GM19239 (cell line): ENCODE measurements around the gene FGF23.
"Not testable (repeated sequence)": the region's sequence is repeated elsewhere in the genome, so short reads cannot be mapped to it uniquely, and the experiment has no call there.

Experiments used
- DNase-seq: peaks from one replicate; pipeline ENCODE4 v3.0.0; 2011; ENCODE audit warnings: low spot score; ENCODE audit not compliant: insufficient read length
- FAIRE-seq: peaks from 2 replicates; lab custom pipeline; 2011; peaks lifted over from hg19 to GRCh38; lab: Jason Lieb, UNC

The FGF23 gene

GRCh38 chr12:4379405-4379804 is at the start of gene FGF23:
Gene FGF23 (minus strand): TSS chr12:4379712. CDS start chr12:4379582, 130 bp downstream.
- no peak for DNase-seq
- no peak for FAIRE-seq

DNA sequence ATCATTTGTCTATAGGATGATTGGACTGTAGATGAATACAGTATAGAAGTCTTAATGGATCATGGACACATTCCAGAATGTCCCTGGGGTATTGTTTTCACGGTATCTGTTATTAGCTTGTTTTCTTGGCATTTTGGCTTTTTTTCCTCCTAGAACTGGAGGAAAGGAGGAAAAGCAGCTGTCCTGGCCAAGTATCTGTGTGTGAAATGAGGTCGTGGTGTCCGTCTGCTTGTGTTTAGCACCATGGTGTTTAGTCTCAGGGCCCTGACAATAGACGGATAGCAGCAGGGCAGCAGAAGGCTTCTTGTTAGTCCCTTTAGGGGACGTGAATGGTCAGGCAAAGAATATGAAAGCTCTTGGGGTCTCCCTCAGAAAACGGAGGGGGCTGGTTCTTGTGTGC is 44.9 kb upstream of the FGF23 start:
- DNase-seq: no peak
- no peak for FAIRE-seq

DNA sequence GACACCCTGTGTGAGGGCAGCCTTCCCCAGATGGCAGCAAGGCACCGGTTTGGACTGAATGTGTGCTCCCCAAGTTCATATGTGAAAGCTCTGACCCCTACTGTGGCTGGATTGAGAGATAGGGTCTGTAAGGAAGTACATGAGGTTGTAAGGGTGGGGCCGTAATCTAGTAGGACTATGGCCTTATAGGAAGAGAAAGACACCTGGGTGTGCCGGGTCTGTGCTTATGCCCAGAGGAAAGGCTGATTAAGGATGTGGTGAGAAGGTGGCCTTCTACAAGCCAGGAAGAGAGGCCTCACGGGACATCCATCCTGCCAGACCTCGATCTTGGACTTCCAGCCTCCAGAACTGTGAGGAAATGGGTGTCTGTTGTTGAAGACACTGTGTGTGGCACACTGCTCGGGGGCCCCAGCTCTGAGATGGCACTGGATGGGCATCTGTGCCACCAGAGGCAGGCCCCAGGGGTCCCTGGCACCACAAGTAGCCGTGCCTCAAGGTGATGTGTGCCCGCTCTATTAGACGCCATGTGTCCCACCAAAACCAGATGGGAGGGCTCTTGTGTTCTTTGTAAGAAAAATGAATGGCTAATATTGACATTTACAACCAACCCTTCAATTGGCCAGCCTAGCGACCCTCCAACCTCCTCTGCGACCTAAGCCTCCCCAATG is 44.1 kb upstream of the FGF23 start:
- DNase-seq (no peak), FAIRE-seq (no peak)

GRCh38 chr12:4422985-4423384 is 43.5 kb upstream of the FGF23 start:
- no peak for FAIRE-seq
- DNase-seq: no peak

DNA sequence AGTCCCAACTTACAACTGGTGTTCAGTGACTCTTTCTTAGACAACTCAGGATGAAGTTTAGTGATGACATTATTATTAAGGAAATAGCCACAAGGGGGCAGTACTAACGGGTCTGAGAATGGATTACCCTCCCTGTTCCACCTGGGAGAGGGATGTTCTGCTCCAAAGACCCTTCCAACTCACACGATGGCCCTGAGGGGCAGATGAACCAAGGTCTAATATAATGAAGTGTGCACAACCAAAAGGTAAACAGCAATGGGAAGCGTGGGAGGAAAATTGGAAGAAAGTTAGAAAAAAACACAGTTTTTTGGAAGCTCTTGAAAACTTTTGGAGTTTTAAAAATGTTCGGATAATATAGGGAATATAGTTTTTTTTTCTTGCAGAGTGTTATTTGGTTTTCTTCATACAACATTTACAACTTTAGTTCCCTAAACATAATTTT is 42.1 kb upstream of the FGF23 start:
- FAIRE-seq: peak; percentile 97
- peak; percentile 61 for DNase-seq

DNA sequence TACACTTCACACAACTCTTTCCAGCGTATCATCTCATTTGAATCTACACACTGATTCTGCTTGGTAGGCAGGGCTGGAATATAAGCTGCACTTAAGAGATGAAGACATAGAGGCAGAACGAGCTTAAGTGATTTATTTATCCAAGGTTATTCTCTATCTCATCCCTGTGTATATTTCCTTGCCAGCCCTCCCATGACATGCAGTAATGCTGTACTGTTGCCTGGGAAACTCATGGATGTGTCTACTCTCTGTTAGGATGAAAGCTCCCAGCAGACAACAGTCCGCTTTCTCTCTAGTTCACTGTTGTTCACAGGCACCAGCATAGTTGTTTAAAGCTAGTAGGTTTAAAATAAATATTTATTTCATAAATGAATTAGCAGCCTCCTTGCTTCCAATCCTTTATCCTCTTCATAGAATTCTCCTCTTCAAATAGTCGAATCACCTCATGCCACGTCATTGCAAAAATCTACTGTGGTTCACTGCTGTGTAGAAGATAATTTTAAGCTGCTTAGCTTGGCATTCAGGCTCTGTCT is 40.7 kb upstream of the FGF23 start:
- FAIRE-seq: no peak
- no peak for DNase-seq

DNA sequence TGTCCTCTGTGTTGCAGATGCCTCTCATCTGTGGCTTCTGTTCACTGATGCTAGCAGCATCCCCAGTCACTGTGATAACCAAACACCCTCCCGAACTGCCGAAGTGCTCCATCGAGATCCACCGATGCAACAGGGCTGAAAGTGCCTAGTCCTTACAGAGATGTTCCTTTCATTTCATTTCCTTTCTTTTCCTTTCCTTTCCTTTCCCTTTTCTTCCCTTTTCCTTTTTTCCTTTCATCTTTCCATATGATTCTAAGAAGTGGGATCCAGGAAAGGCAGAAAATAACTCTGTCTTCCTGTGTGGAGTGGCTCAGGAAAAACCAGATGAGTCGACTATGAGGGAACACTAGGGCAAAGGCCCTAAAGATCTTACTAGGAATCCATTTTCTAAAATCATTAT is 39.4 kb upstream of the FGF23 start:
- DNase-seq (no peak), FAIRE-seq (no peak)

DNA sequence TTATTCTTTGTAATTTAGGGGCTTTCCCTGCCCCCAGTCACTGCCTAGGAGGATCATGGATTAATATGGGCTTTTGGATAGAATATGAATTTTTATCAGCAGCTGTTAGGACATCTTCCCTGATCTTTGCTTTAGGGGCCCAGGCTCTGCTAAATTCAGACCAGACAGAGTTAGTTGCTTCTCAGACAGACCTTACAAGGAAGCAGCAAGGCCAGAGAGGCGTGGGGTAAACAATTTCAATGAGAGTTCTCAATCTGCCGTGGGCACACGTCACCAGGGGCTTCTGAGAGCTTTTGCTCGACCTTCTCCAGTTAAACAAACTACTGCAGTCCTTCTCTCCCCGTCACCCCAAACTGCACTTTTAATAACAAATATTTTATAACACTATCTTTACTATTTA is 38.4 kb upstream of the FGF23 start:
- FAIRE-seq: no peak
- DNase-seq: no peak

DNA sequence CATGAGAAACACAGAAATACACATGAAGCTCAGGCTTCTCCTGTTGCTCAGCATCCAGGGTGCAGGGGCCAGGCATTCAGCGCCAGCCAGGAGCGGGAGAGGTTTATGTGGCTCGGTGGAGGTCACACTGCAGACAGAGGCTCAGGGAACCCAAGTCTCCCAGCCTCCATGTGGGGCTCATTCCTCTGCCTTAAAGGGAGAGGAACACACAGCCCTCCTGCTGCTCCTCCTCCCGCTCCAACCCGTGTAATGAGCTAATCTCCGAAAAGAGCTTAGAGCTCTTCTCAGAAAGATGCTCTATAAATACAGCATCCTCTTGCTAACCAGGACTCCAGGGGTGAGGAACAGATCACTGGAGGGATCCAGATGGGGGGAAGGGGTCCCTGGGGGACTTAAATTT is 37.9 kb upstream of the FGF23 start:
- DNase-seq (no peak), FAIRE-seq (no peak)

GRCh38 chr12:4416276-4416675 is 36.8 kb upstream of the FGF23 start:
- DNase-seq (no peak), FAIRE-seq (no peak)

DNA sequence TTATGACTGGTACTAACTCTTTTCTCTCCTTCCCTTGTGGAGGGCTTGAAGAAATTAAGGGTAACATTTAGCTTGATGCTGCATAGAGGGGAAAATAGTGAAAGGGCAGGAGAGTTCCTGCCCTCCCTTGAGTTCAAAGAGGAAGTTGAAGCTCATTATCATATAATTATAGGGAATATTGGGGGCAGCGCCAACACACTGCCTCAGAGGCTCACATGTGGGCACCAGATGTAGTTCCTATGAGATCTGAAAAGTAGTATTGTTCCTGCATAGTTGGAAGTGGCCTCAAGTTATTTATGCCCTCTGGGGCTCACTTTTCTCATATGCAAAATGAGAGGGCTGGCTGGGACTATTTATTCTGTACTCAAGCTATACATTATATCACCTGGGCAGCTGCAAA is 33.0 kb upstream of the FGF23 start:
- no peak for DNase-seq

DNA sequence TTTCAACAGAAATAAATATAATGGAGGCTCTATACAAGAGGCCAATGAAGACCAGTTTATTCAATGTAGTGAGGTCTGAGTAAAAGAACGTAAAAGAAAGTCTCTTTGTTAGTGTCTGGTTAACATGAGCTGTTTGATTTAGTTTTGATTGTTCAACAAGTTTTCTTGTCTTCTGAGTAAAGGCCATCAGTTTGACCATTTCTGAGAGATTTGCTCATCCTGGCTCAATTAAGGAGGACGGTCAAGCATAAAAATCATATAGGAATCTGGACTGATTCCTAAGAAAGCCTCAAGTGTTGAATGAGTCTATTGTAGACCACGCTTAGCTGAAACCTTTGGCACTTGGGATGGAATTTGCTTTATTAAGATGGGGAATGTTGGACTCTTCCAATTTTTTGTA is 32.5 kb upstream of the FGF23 start:
- no peak for FAIRE-seq
- DNase-seq: no peak

More for the DNA sequence above, 33.0 kb upstream of the FGF23 start:
- no peak for FAIRE-seq

DNA sequence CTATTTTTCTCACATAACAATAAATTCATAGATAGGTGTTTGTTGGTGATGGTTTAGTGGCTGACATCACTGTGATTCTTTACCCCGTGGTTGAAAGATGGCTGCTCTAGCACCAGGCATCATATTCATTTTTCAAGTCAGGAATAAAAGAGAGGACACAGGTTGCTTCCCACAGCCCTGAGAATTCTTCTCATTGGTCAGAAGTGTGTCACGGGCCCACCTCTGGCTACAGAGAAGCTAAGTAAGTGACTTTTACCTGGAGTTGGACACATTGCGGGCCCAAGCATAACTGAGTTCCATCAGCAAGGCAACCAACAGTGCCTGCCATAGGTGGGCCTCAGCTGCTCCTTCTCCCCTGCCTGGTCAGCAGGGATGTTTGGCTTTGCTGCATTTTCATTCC is 27.6 kb upstream of the FGF23 start:
- FAIRE-seq (no peak), DNase-seq (no peak)

GRCh38 chr12:4404877-4405637 is 25.5 kb upstream of the FGF23 start:
- DNase-seq, FAIRE-seq: not testable (repeated sequence)

- FAIRE-seq: no peak
Observed at GRCh38 chr12:4402996-4403395, 23.5 kb upstream of the FGF23 start.

DNA sequence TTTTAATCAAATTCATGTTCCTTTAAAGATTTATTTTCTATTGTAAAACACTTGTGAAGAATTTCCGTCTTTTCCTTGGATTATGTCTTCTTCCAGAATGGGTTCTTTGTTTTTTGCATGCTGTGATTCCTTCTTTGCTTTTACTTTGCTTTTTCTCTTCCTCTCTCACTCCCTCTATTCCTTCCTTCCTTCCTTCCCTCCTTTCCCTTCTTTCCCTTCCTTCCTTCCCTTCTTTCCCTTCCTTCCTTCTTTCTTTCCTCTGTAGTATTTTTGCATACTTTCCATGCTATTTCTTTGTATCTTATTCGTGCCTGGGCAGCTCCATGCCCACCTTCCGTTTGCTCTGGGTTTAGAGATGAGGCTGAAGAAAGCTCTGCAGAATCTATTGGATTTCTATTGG is 21.6 kb upstream of the FGF23 start:
- no peak for DNase-seq
- no peak for FAIRE-seq

More at GRCh38 chr12:4402996-4403395, 23.5 kb upstream of the FGF23 start:
- DNase-seq: no peak

GRCh38 chr12:4395818-4396217 is 16.3 kb upstream of the FGF23 start:
- DNase-seq (no peak), FAIRE-seq (no peak)

- DNase-seq (no peak), FAIRE-seq (no peak)
Observed at GRCh38 chr12:4393211-4393610, 13.7 kb upstream of the FGF23 start.

- FAIRE-seq: no peak
Observed at GRCh38 chr12:4392223-4392742, 12.8 kb upstream of the FGF23 start.

GRCh38 chr12:4388662-4389061 is 9.2 kb upstream of the FGF23 start:
- FAIRE-seq: no peak
- no peak for DNase-seq

More at GRCh38 chr12:4392223-4392742, 12.8 kb upstream of the FGF23 start:
- DNase-seq: no peak

DNA sequence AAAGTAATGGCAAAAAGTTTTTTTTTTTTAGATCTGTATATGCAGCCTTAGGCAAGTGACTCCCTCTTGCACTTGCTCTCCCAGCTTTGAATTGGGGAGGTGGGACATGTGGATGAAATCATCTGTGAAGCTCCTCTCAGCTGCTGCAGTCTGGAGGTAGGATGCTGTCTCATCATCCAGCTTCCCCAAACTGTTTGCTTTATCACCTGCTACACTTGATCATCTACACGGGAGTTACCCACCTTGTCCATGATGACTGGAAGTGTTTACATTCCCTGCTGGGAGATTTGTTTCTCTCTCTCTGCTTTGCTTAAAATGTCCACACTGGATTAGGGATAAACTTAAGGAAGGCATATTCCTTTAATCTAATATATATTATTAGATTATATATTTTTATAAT is 8.5 kb upstream of the FGF23 start:
- FAIRE-seq (no peak), DNase-seq (no peak)
